ENCODE results near the gene HPD. TPM values are rescaled to one million over a fixed set of nuclear protein-coding genes. Genes with fewer than 3 reads are reported as not detected.
A peak's percentile ranks its signal among the peaks of the same experiment; 100 is the strongest.

The HPD gene
- total RNA-seq, 1 experiment from 2014 or later, result 0.39 TPM

DNA sequence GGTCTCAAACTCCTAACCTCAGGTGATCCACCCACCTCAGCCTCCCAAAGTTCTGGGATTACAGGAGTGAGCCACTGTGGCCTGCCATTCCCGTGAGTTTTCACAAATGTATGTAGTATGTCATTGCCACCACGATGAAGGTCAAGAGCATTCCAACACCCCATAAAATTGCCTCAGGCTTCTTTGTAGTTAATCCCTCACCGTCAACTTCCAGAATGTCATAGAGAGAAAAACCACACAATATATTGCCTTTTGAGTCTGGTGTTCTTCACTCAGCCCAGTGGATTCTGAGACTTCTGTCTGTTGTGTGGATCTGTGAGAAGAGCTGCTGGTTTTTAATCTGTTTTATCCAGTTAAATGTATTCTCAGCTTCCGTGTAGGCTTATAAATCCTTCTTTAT lies 47.1 kb upstream of the HPD start (continued):
- TF ChIP-seq, protein P1, sequence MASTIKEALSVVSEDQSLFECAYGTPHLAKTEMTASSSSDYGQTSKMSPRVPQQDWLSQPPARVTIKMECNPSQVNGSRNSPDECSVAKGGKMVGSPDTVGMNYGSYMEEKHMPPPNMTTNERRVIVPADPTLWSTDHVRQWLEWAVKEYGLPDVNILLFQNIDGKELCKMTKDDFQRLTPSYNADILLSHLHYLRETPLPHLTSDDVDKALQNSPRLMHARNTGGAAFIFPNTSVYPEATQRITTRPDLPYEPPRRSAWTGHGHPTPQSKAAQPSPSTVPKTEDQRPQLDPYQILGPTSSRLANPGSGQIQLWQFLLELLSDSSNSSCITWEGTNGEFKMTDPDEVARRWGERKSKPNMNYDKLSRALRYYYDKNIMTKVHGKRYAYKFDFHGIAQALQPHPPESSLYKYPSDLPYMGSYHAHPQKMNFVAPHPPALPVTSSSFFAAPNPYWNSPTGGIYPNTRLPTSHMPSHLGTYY (CRISPR knock-in tag; IDR thresholded peaks at IDR 0.05), result no peak

DNA sequence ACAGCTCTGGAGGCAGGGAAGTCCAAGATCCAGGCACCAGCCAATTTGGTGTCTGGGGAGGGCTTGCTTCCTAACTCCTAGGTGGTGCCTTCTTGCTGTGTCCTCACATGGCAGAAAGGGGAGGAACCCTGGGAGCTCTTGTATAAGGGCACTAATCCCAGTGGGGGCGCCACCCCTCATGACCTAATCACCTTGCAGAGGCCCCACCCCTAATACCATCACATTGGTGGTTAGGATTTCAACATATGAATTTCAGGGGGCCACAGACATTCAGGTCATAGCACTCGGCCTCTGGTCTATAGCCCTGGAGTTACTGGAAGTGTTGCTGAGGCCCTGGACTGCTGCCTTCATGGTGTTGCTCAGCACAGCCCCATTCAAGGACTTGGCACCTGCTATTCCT lies 44.5 kb upstream of the HPD start:
- peak; percentile 43 for ATAC-seq
- peaks cover 42% of the 10 kb centered on the region for H3K36me3 Mint-ChIP-seq

More for the DNA sequence above, 44.5 kb upstream of the HPD start:
- H3K4me3 Mint-ChIP-seq, result no peak overlapping the region
- TF ChIP-seq RELA (CRISPR knock-in tag; IDR thresholded peaks at IDR 0.05; ENCODE audit: borderline replicate concordance), result no peak
- TF ChIP-seq, protein P2, sequence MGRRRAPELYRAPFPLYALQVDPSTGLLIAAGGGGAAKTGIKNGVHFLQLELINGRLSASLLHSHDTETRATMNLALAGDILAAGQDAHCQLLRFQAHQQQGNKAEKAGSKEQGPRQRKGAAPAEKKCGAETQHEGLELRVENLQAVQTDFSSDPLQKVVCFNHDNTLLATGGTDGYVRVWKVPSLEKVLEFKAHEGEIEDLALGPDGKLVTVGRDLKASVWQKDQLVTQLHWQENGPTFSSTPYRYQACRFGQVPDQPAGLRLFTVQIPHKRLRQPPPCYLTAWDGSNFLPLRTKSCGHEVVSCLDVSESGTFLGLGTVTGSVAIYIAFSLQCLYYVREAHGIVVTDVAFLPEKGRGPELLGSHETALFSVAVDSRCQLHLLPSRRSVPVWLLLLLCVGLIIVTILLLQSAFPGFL (CRISPR knock-in tag; IDR thresholded peaks at IDR 0.05; ENCODE audit: borderline replicate concordance), result no peak
- TF ChIP-seq ZBTB21 (CRISPR knock-in tag; IDR thresholded peaks at IDR 0.05; ENCODE audit: borderline replicate concordance), result no peak
- TF ChIP-seq, protein P3, sequence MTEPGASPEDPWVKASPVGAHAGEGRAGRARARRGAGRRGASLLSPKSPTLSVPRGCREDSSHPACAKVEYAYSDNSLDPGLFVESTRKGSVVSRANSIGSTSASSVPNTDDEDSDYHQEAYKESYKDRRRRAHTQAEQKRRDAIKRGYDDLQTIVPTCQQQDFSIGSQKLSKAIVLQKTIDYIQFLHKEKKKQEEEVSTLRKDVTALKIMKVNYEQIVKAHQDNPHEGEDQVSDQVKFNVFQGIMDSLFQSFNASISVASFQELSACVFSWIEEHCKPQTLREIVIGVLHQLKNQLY (CRISPR knock-in tag; IDR thresholded peaks at IDR 0.05), result no peak
- no peak for TF ChIP-seq KAT7 (CRISPR knock-in tag; IDR thresholded peaks at IDR 0.05; ENCODE audit: borderline replicate concordance)
- TF ChIP-seq, protein P4, sequence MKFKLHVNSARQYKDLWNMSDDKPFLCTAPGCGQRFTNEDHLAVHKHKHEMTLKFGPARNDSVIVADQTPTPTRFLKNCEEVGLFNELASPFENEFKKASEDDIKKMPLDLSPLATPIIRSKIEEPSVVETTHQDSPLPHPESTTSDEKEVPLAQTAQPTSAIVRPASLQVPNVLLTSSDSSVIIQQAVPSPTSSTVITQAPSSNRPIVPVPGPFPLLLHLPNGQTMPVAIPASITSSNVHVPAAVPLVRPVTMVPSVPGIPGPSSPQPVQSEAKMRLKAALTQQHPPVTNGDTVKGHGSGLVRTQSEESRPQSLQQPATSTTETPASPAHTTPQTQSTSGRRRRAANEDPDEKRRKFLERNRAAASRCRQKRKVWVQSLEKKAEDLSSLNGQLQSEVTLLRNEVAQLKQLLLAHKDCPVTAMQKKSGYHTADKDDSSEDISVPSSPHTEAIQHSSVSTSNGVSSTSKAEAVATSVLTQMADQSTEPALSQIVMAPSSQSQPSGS (CRISPR knock-in tag; IDR thresholded peaks at IDR 0.05; ENCODE audit: borderline replicate concordance, low read depth), result no peak
- TF ChIP-seq, protein P5, sequence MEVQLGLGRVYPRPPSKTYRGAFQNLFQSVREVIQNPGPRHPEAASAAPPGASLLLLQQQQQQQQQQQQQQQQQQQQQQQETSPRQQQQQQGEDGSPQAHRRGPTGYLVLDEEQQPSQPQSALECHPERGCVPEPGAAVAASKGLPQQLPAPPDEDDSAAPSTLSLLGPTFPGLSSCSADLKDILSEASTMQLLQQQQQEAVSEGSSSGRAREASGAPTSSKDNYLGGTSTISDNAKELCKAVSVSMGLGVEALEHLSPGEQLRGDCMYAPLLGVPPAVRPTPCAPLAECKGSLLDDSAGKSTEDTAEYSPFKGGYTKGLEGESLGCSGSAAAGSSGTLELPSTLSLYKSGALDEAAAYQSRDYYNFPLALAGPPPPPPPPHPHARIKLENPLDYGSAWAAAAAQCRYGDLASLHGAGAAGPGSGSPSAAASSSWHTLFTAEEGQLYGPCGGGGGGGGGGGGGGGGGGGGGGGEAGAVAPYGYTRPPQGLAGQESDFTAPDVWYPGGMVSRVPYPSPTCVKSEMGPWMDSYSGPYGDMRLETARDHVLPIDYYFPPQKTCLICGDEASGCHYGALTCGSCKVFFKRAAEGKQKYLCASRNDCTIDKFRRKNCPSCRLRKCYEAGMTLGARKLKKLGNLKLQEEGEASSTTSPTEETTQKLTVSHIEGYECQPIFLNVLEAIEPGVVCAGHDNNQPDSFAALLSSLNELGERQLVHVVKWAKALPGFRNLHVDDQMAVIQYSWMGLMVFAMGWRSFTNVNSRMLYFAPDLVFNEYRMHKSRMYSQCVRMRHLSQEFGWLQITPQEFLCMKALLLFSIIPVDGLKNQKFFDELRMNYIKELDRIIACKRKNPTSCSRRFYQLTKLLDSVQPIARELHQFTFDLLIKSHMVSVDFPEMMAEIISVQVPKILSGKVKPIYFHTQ (CRISPR knock-in tag; IDR thresholded peaks at IDR 0.05), result no peak
- TF ChIP-seq, protein P6, sequence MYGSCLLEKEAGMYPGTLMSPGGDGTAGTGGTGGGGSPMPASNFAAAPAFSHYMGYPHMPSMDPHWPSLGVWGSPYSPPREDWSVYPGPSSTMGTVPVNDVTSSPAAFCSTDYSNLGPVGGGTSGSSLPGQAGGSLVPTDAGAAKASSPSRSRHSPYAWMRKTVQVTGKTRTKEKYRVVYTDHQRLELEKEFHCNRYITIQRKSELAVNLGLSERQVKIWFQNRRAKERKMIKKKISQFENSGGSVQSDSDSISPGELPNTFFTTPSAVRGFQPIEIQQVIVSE (CRISPR knock-in tag; IDR thresholded peaks at IDR 0.05; ENCODE audit: borderline replicate concordance), result no peak
- TF ChIP-seq, protein P7, sequence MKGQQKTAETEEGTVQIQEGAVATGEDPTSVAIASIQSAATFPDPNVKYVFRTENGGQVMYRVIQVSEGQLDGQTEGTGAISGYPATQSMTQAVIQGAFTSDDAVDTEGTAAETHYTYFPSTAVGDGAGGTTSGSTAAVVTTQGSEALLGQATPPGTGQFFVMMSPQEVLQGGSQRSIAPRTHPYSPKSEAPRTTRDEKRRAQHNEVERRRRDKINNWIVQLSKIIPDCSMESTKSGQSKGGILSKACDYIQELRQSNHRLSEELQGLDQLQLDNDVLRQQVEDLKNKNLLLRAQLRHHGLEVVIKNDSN (CRISPR knock-in tag; IDR thresholded peaks at IDR 0.05), result no peak
- TF ChIP-seq, protein P8, sequence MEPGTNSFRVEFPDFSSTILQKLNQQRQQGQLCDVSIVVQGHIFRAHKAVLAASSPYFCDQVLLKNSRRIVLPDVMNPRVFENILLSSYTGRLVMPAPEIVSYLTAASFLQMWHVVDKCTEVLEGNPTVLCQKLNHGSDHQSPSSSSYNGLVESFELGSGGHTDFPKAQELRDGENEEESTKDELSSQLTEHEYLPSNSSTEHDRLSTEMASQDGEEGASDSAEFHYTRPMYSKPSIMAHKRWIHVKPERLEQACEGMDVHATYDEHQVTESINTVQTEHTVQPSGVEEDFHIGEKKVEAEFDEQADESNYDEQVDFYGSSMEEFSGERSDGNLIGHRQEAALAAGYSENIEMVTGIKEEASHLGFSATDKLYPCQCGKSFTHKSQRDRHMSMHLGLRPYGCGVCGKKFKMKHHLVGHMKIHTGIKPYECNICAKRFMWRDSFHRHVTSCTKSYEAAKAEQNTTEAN (CRISPR knock-in tag; IDR thresholded peaks at IDR 0.05), result no peak
- TF ChIP-seq TCF7 (CRISPR knock-in tag; IDR thresholded peaks at IDR 0.05; ENCODE audit: low read depth), result no peak
- ChIA-PET CTCF (interaction anchor here (1.0 kb wide), 1 partner anchor 15 kb away, joined by 3 read pairs; the partner anchor contains the start of gene CFAP251), POLR2A (no interaction called here)
- H3K4me1 Mint-ChIP-seq, result no peaks in the 10 kb centered on the region
- DNase-seq (ENCODE audit: low spot score), result no peak
- no peaks in the 10 kb centered on the region for H3K27me3 Mint-ChIP-seq (ENCODE audit: low read depth)
- no peaks in the 10 kb centered on the region for H3K9me3 Mint-ChIP-seq
- H3K27ac Mint-ChIP-seq, result no peak overlapping the region
